HG02973 (cell line): Measurements from ENCODE around the gene FGF13.

Experiments
- ATAC-seq: cut with Tn5 transposase; IDR thresholded peaks from one replicate; pipeline ENCODE4 v1.9.1; 2021; ENCODE audit warnings: moderate library complexity; ENCODE audit not compliant: unreplicated experiment

Gene FGF13

GRCh38 chrX:138664466-138664865, 47.1 kb downstream of the FGF13 start:
- ATAC-seq, result no peak

- ATAC-seq, result no peak
Measured at GRCh38 chrX:138664016-138664415, 47.5 kb downstream of the FGF13 start.

GRCh38 chrX:138651494-138651893, 60.0 kb downstream of the FGF13 start:
- ATAC-seq, result no peak

- no peak for ATAC-seq
Measured at GRCh38 chrX:138648568-138648967, 62.9 kb downstream of the FGF13 start.

GRCh38 chrX:138638996-138639395, 72.5 kb downstream of the FGF13 start:
- no peak for ATAC-seq
